H1 (cell line): Measurements from ENCODE around the gene DDX3X. TPM values are rescaled to one million over a fixed set of nuclear protein-coding genes. Genes with fewer than 3 reads are reported as not detected.

Source experiments
- CTCF ChIA-PET: fragments of 300-600 bp; sonication (Branson Sonifier 250); formaldehyde crosslinking; loops from one replicate; lab custom pipeline; 2021; ENCODE audit not compliant: partially characterized antibody; lab: Charles Lee
- POLR2A ChIA-PET: fragments of 300-600 bp; sonication (Branson Sonifier 250); formaldehyde crosslinking; loops from one replicate; lab custom pipeline; 2021; ENCODE audit warnings: inconsistent platforms; ENCODE audit not compliant: partially characterized antibody; lab: Charles Lee
- DNase-seq, 2 experiments: peaks; one replicate each; pipeline versions ENCODE4 v3.0.0 to v3.0.0-alpha.2; 2010 to 2022; ENCODE audit warnings: low spot score in 2 of 2, low read depth in 1 of 2, mixed read lengths in 1 of 2
- FAIRE-seq: peaks from 2 replicates; lab custom pipeline; 2011; peaks lifted over from hg19 to GRCh38; lab: Jason Lieb, UNC
- H2AFZ ChIP-seq: 2 replicates; pipeline ENCODE4 v1.8.1; 2012; ENCODE audit warnings: low read length, inconsistent platforms
- H2AK5ac ChIP-seq: 2 replicates; pipeline ENCODE4 v1.6.1; 2013; ENCODE audit warnings: low read depth, low read length
- H2BK120ac ChIP-seq: replicated peaks from 2 replicates; pipeline ENCODE3; 2013; ENCODE audit warnings: low read depth, low read length, inconsistent platforms
- H2BK12ac ChIP-seq: 2 replicates; pipeline ENCODE4 v1.6.1; 2013; ENCODE audit warnings: low read depth, low read length
- H2BK15ac ChIP-seq: 2 replicates; pipeline ENCODE4 v1.6.1; 2013; ENCODE audit warnings: low read length
- H2BK20ac ChIP-seq: 2 replicates; pipeline ENCODE4 v1.6.1; 2013; ENCODE audit warnings: low read length
- H2BK5ac ChIP-seq: 2 replicates; pipeline ENCODE4 v1.6.1; 2013; ENCODE audit warnings: low read depth, low read length
- H3K14ac ChIP-seq: 2 replicates; pipeline ENCODE4 v1.6.1; 2013; ENCODE audit warnings: inconsistent platforms; ENCODE audit not compliant: insufficient read length
- H3K18ac ChIP-seq: 2 replicates; pipeline ENCODE4 v1.6.1; 2013; ENCODE audit warnings: low read length; ENCODE audit errors: extremely low read depth
- H3K23ac ChIP-seq: 2 replicates; pipeline ENCODE4 v1.6.1; 2013; ENCODE audit warnings: inconsistent platforms; ENCODE audit not compliant: insufficient read length
- H3K23me2 ChIP-seq: 2 replicates; pipeline ENCODE4 v1.6.1; 2013; ENCODE audit warnings: low read depth, low read length
- H3K27ac ChIP-seq: 2 replicates; pipeline ENCODE4 v1.6.1; 2011; ENCODE audit warnings: low read depth, low read length, inconsistent platforms
- H3K27me3 ChIP-seq, 4 experiments: replicated peaks in 1 of 4; 1 replicate in 1 of 4; 2 replicates in 3 of 4; pipeline versions ENCODE4 v1.6.1 to v1.8.1; 2011 to 2013; ENCODE audit warnings: low read length in 3 of 4, mild to moderate bottlenecking in 3 of 4, inconsistent platforms in 2 of 4, mixed read lengths in 2 of 4, moderate library complexity in 1 of 4; ENCODE audit not compliant: control insufficient read depth in 3 of 4, insufficient read depth in 3 of 4; ENCODE audit errors: extremely low read depth in 1 of 4
- H3K36me3 ChIP-seq, 4 experiments: 2 replicates each; pipeline versions ENCODE4 v1.6.1 to v1.8.1; 2011 to 2013; ENCODE audit warnings: mild to moderate bottlenecking in 4 of 4, low read length in 3 of 4, moderate library complexity in 2 of 4, control low read depth in 1 of 4, inconsistent platforms in 1 of 4; ENCODE audit not compliant: insufficient read depth in 4 of 4, control insufficient read depth in 2 of 4
- H3K4ac ChIP-seq: replicated peaks from 2 replicates; pipeline ENCODE3; 2013; ENCODE audit warnings: low read length, low read depth, mixed read lengths, inconsistent platforms; ENCODE audit not compliant: insufficient read length
- H3K4me1 ChIP-seq, 4 experiments: replicated peaks in 1 of 4; 1 replicate in 1 of 4; 2 replicates in 3 of 4; pipeline versions ENCODE4 v1.6.1 to v1.8.1; 2011 to 2013; ENCODE audit warnings: low read length in 3 of 4, inconsistent platforms in 2 of 4, mixed read lengths in 1 of 4; ENCODE audit not compliant: insufficient read depth in 4 of 4, control insufficient read depth in 3 of 4
- H3K4me2 ChIP-seq, 2 experiments: 2 replicates each; pipeline versions ENCODE4 v1.6.1 to v1.8.1; 2011 to 2013; ENCODE audit warnings: low read depth in 2 of 2, low read length in 2 of 2, control low read depth in 1 of 2, inconsistent platforms in 1 of 2, mild to moderate bottlenecking in 1 of 2; ENCODE audit not compliant: insufficient read depth in 1 of 2
- H3K4me3 ChIP-seq, 4 experiments: fragments of 200-600, 300-600 bp in 1 of 4; sonication (generic), shearing (Covaris generic), sonication (Bioruptor Twin) in 1 of 4; 2 replicates each; pipeline versions ENCODE4 v1.5.1 to v1.8.1; 2011 to 2016; ENCODE audit warnings: low read length in 4 of 4, low read depth in 3 of 4, control low read depth in 2 of 4, inconsistent platforms in 2 of 4, mild to moderate bottlenecking in 2 of 4, mixed read lengths in 1 of 4, moderate library complexity in 1 of 4; ENCODE audit not compliant: insufficient read depth in 2 of 4; ENCODE audit errors: extremely low read depth in 1 of 4
- H3K56ac ChIP-seq: replicated peaks from 2 replicates; pipeline ENCODE3; 2013; ENCODE audit warnings: low read depth, mild to moderate bottlenecking, mixed read lengths, low read length, inconsistent platforms; ENCODE audit not compliant: insufficient read length
- H3K79me1 ChIP-seq: 2 replicates; pipeline ENCODE4 v1.6.1; 2013; ENCODE audit warnings: low read depth, low read length, control low read depth
- H3K79me2 ChIP-seq, 2 experiments: 2 replicates each; pipeline versions ENCODE4 v1.6.1 to v1.8.1; 2012 to 2013; ENCODE audit warnings: low read length in 2 of 2, mild to moderate bottlenecking in 2 of 2, inconsistent platforms in 1 of 2; ENCODE audit not compliant: insufficient read depth in 2 of 2, control insufficient read depth in 1 of 2
- H3K9ac ChIP-seq, 4 experiments: replicated peaks in 1 of 4; 1 replicate in 1 of 4; 2 replicates in 3 of 4; pipeline versions ENCODE4 v1.6.1 to v1.8.1; 2011 to 2013; ENCODE audit warnings: low read depth in 3 of 4, low read length in 3 of 4, control low read depth in 2 of 4, mild to moderate bottlenecking in 2 of 4, moderate library complexity in 2 of 4, inconsistent platforms in 1 of 4; ENCODE audit errors: extremely low read depth in 1 of 4
- H3K9me3 ChIP-seq, 2 experiments: 2 replicates each; pipeline versions ENCODE4 v1.6.1 to v1.8.1; 2012 to 2013; ENCODE audit warnings: mild to moderate bottlenecking in 2 of 2, moderate library complexity in 2 of 2, control low read depth in 1 of 2, inconsistent platforms in 1 of 2, low read depth in 1 of 2, low read length in 1 of 2, mixed read lengths in 1 of 2; ENCODE audit not compliant: insufficient read depth in 2 of 2
- H4K20me1 ChIP-seq, 2 experiments: replicated peaks in 1 of 2; 2 replicates each; pipeline versions ENCODE3 to v1.8.1; 2011 to 2013; ENCODE audit warnings: inconsistent platforms in 2 of 2, low read length in 2 of 2, mild to moderate bottlenecking in 1 of 2; ENCODE audit not compliant: insufficient read depth in 2 of 2, control insufficient read depth in 1 of 2
- H4K5ac ChIP-seq: 2 replicates; pipeline ENCODE4 v1.6.1; 2013; ENCODE audit warnings: low read length, low read depth, mixed read lengths, inconsistent platforms; ENCODE audit not compliant: insufficient read length
- H4K8ac ChIP-seq: 2 replicates; pipeline ENCODE4 v1.8.0; 2013; ENCODE audit warnings: mild to moderate bottlenecking, moderate library complexity, low read length, inconsistent platforms; ENCODE audit not compliant: insufficient read depth; ENCODE audit errors: extremely low read depth
- H4K91ac ChIP-seq: replicated peaks from 2 replicates; pipeline ENCODE3; 2013; ENCODE audit warnings: low read length, mixed read lengths, inconsistent platforms; ENCODE audit not compliant: insufficient read length
- ATF3 ChIP-seq: IDR thresholded peaks from 2 replicates; pipeline ENCODE4 v1.6.1; 2011; ENCODE audit warnings: low read depth, mild to moderate bottlenecking, low read length; ENCODE audit not compliant: insufficient read depth
- SUZ12 ChIP-seq: fragments of 200-600 bp; sonication (generic); IDR thresholded peaks from 2 replicates; pipeline ENCODE4 v1.6.1; 2012; ENCODE audit warnings: mild to moderate bottlenecking, inconsistent platforms, low read length, moderate library complexity, mixed read lengths
- WGBS, 2 experiments: shearing (Covaris generic) in 1 of 2; methylation state at CpG; one replicate each; pipeline versions ENCODE4 v1.1.6 to v1.1.7; 2013 to 2015; ENCODE audit warnings: low lambda C conversion rate in 2 of 2, mixed read lengths in 2 of 2, inconsistent platforms in 1 of 2, low coverage in 1 of 2, missing lambda C conversion rate in 1 of 2; ENCODE audit not compliant: insufficient replicate concordance in 2 of 2, insufficient coverage in 1 of 2, insufficient read length in 1 of 2; ENCODE audit errors: extremely low coverage in 1 of 2, missing lambda C conversion rate in 1 of 2; 5-methylcytosine and 5-hydroxymethylcytosine counted together
- polyA plus RNA-seq, 7 experiments: library from polyadenylated mRNA; depleted of rRNA in 3 of 7; stranded (reverse) in 5 of 7; unstranded in 2 of 7; fragments of >200 nt in 5 of 7; fragments of 200-250 nt in 2 of 7; gene quantifications; 1 replicate in 5 of 7; 2 replicates in 1 of 7; 4 replicates in 1 of 7; pipeline versions ENCODE4 v1.2.1 to v1.2.3, GENCODE V29; 2011 to 2013; ENCODE audit warnings: missing spikeins in 2 of 7, mixed read lengths in 2 of 7
- total RNA-seq: library from RNA; stranded (reverse); fragmentation: NEBNext Ultra II Directional; extraction: Animal tissue kit (Norgen Biotek cat#: 25700); gene quantifications from 2 replicates; pipeline ENCODE4 v1.2.1, GENCODE V29; 2021

Gene DDX3X
- total and polyA plus RNA-seq, 2 of the 8 experiments (the other 6 are each of a cell fraction or from before 2014, with no cell fraction given) = 39.4 to 291 TPM

GRCh38 chrX:41303013-41303412 is 30.9 kb upstream of the DDX3X start:
- ChIA-PET POLR2A (interaction anchor here (1.2 to 1.6 kb wide), 2 partner anchors 14 to 18 kb away, joined by 3 to 5 read pairs; no protein-coding TSS in a partner anchor), CTCF (interaction anchor here (1.0 to 1.7 kb wide), 3 partner anchors 10 to 109 kb away, joined by 3 to 5 read pairs (median 5); no protein-coding TSS in a partner anchor)
- no peak for FAIRE-seq

More at GRCh38 chrX:41303013-41303412, 30.9 kb upstream of the DDX3X start:
- Histone ChIP-seq H2BK12ac (no peak overlapping the region), H3K23ac (no peak overlapping the region), H3K4ac (no peak overlapping the region), H2BK15ac (no peak overlapping the region), H4K8ac (no peak overlapping the region), H3K18ac (no peak overlapping the region), H2AK5ac (no peak overlapping the region), H3K79me2 (no peaks in the 10 kb centered on the region), H3K14ac (no peak overlapping the region), H3K36me3 (no peaks in the 10 kb centered on the region), H2BK5ac (no peak overlapping the region), H2BK20ac (no peak overlapping the region), H3K4me2 (no peak overlapping the region), H4K5ac (no peak overlapping the region), H3K4me1 (0 out of 7 replicates have a peak, but pooled peaks cover 0 to 6% (median 0%) of the 10 kb centered on the region in 4 experiments), H3K4me3 (no peak overlapping the region), H3K56ac (no peak overlapping the region), H3K27me3 (no peaks in the 10 kb centered on the region), H3K9ac (no peak overlapping the region), H3K79me1 (no peaks in the 10 kb centered on the region), H2BK120ac (no peak overlapping the region), H4K91ac (no peak overlapping the region), H3K27ac (no peak overlapping the region), H2AFZ (no peak overlapping the region), H3K9me3 (no peaks in the 10 kb centered on the region), H3K23me2 (no peaks in the 10 kb centered on the region), H4K20me1 (no peaks in the 10 kb centered on the region)
- WGBS, 2 experiments = 79% methylated on average over 2 of the region's 6 CpGs; no CpG with 5 or more reads in 1 of the 2 experiments
- no peak for TF ChIP-seq ATF3
- no peak for TF ChIP-seq SUZ12
- DNase-seq = no peak
